GM12878 (cell line): ENCODE data around the gene JAGN1. TPM values are rescaled to one million over a fixed set of nuclear protein-coding genes. Genes with fewer than 3 reads are reported as not detected.

Experiments used
- ATAC-seq: fragments of 200-7000 bp; cut with Tn5 transposase; 3 replicates; pipeline ENCODE4 v1.9.1; 2020; ENCODE audit warnings: mild to moderate bottlenecking, moderate library complexity
- BruUV-seq: library from RNA; stranded (reverse); fragments of 400-500 nt; replicated peaks from 2 replicates; lab custom pipeline; 2021; lab: Mats Ljungman, UMichigan
- CTCF ChIA-PET: fragments of 300-600 bp; sonication (Branson Sonifier 250); formaldehyde crosslinking; extraction: SDS; loops from one replicate; lab custom pipeline; 2021; ENCODE audit warnings: inconsistent platforms; lab: Yijun Ruan, JAX
- POLR2A ChIA-PET: fragments of 350-600 bp; formaldehyde crosslinking; extraction: SDS; loops from one replicate; lab custom pipeline; 2021; ENCODE audit warnings: inconsistent platforms; lab: Charles Lee
- RAD21 ChIA-PET: fragments of 300-600 bp; sonication (Branson Sonifier 250); formaldehyde crosslinking; loops from one replicate; lab custom pipeline; 2023; ENCODE audit warnings: antibody characterized with exemption; ENCODE audit not compliant: unreplicated experiment; lab: Charles Lee
- SMC1A ChIA-PET: fragments of 300-600 bp; sonication (Branson Sonifier 250); formaldehyde crosslinking; loops from one replicate; lab custom pipeline; 2023; ENCODE audit not compliant: unreplicated experiment, uncharacterized antibody; lab: Charles Lee
- DNase-seq: peaks from one replicate; pipeline ENCODE4 v3.0.0-alpha.2; 2011; ENCODE audit warnings: low read depth, low spot score
- FAIRE-seq: peaks from 3 replicates; lab custom pipeline; 2011; peaks lifted over from hg19 to GRCh38; lab: Jason Lieb, UNC
- H2AFZ ChIP-seq: 2 replicates; pipeline ENCODE4 v1.6.0; 2011; ENCODE audit warnings: low read depth, low read length, control low read depth; ENCODE audit not compliant: control insufficient read depth
- H3K27ac ChIP-seq: 2 replicates; pipeline ENCODE4 v1.5.1; 2011; ENCODE audit warnings: control low read depth; ENCODE audit not compliant: control insufficient read depth, insufficient read depth
- H3K27me3 ChIP-seq, 2 experiments: replicated peaks in 1 of 2; 2 replicates each; pipeline versions ENCODE4 v1.6.0 to v1.6.1; 2011; ENCODE audit warnings: low read length in 1 of 2; ENCODE audit not compliant: control insufficient read depth in 2 of 2, insufficient read depth in 2 of 2
- H3K36me3 ChIP-seq, 2 experiments: 2 replicates each; pipeline ENCODE4 v1.5.1; 2011; ENCODE audit warnings: low read length in 1 of 2; ENCODE audit not compliant: control insufficient read depth in 2 of 2, insufficient read depth in 2 of 2
- H3K4me1 ChIP-seq: 2 replicates; pipeline ENCODE4 v1.6.1; 2011; ENCODE audit warnings: mild to moderate bottlenecking, low read length, moderate library complexity, mixed read lengths; ENCODE audit not compliant: control insufficient read depth, insufficient read depth
- H3K4me2 ChIP-seq: 2 replicates; pipeline ENCODE4 v1.6.0; 2011; ENCODE audit warnings: control low read depth; ENCODE audit not compliant: control insufficient read depth, insufficient read depth
- H3K4me3 ChIP-seq: fragments of 200-600 bp; sonication (generic); 2 replicates; pipeline ENCODE4 v1.5.1; 2016
- H3K79me2 ChIP-seq: 2 replicates; pipeline ENCODE4 v1.6.0; 2011; ENCODE audit warnings: low read length; ENCODE audit not compliant: control insufficient read depth, insufficient read depth
- H3K9ac ChIP-seq: 2 replicates; pipeline ENCODE4 v1.8.0; 2011; ENCODE audit warnings: low read length, control low read depth, mixed read lengths; ENCODE audit not compliant: control insufficient read depth, insufficient read depth
- H3K9me3 ChIP-seq: replicated peaks from 3 replicates; pipeline ENCODE4 v1.5.1; 2011; ENCODE audit warnings: mild to moderate bottlenecking, low read length; ENCODE audit not compliant: control insufficient read depth, insufficient read depth
- H4K20me1 ChIP-seq: 2 replicates; pipeline ENCODE4 v1.6.0; 2011; ENCODE audit not compliant: control insufficient read depth, insufficient read depth
- CBFB ChIP-seq: IDR thresholded peaks from 2 replicates; pipeline ENCODE4 v1.6.1; 2016; ENCODE audit warnings: antibody characterized with exemption, low read depth
- EP300 ChIP-seq, 2 experiments: fragments of 150-350 bp in 1 of 2; IDR thresholded peaks; 2 replicates each; pipeline ENCODE4 v1.6.1; 2011 to 2012; ENCODE audit warnings: low read depth in 2 of 2, low read length in 2 of 2, borderline replicate concordance in 1 of 2, improper control_type of control experiment in 1 of 2, inconsistent platforms in 1 of 2; ENCODE audit not compliant: control insufficient read depth in 1 of 2
- IKZF1 ChIP-seq: fragments of 450-650 bp; conservative IDR thresholded peaks from 2 replicates; pipeline ENCODE4 v1.6.1; 2017; ENCODE audit warnings: antibody characterized with exemption, mild to moderate bottlenecking
- IRF3 ChIP-seq: fragments of 450-650 bp; IDR thresholded peaks from 2 replicates; pipeline ENCODE4 v1.6.1; 2014; ENCODE audit warnings: mild to moderate bottlenecking
- NR2C1 ChIP-seq: fragments of 450-650 bp; IDR thresholded peaks from 2 replicates; pipeline ENCODE4 v1.6.1; 2017; ENCODE audit warnings: antibody characterized with exemption, mild to moderate bottlenecking, moderate library complexity
- NRF1 ChIP-seq: conservative IDR thresholded peaks from 2 replicates; pipeline ENCODE4 v1.6.1; 2011; ENCODE audit warnings: mild to moderate bottlenecking, low read depth, low read length, improper control_type of control experiment
- POLR2AphosphoS2 ChIP-seq: IDR thresholded peaks from 2 replicates; pipeline ENCODE4 v1.6.1; 2011; ENCODE audit warnings: low read depth, mild to moderate bottlenecking, low read length, improper control_type of control experiment, moderate library complexity
- POLR2AphosphoS5 ChIP-seq: IDR thresholded peaks from 2 replicates; pipeline ENCODE4 v1.6.1; 2011; ENCODE audit warnings: mild to moderate bottlenecking, low read length, inconsistent platforms
- SMAD5 ChIP-seq: IDR thresholded peaks from 2 replicates; pipeline ENCODE4 v1.6.1; 2016; ENCODE audit warnings: antibody characterized with exemption, low read depth
- TCF12 ChIP-seq: IDR thresholded peaks from 2 replicates; pipeline ENCODE4 v1.6.1; 2011; ENCODE audit warnings: low read depth, mild to moderate bottlenecking, low read length
- ZBTB11 ChIP-seq: fragments of 450-650 bp; formaldehyde crosslinking; IDR thresholded peaks from 2 replicates; pipeline ENCODE4 v1.5.0; 2022; ENCODE audit warnings: mild to moderate bottlenecking, missing genetic modification characterization
- WGBS: methylation state at CpG from one replicate; pipeline ENCODE4 v1.1.6; 2016; ENCODE audit warnings: low lambda C conversion rate; ENCODE audit not compliant: insufficient replicate concordance, insufficient coverage; ENCODE audit errors: missing lambda C conversion rate; 5-methylcytosine and 5-hydroxymethylcytosine counted together
- in situ Hi-C: fragments of 300-500 bp; cut with MboI; formaldehyde crosslinking; loops from 9 replicates; pipeline ENCODE4 v1.14.3; 2018; ENCODE audit warnings: mixed read lengths
- intact Hi-C: fragments of 100-400 bp; cut with micrococcal nuclease; formaldehyde crosslinking; loops from one replicate; pipeline ENCODE4 v1.14.2; 2022; ENCODE audit not compliant: unreplicated experiment
- polyA plus RNA-seq, 11 experiments: library from polyadenylated mRNA; depleted of rRNA in 4 of 11; unstranded in 6 of 11; stranded (reverse) in 5 of 11; fragments of >200 nt; fragmentation: Nextera tagmentation in 4 of 11; fragmentation: Illumina TruSeq in 1 of 11; extraction: Ambion mirVana in 4 of 11; extraction: Trizol in 1 of 11; gene quantifications; 1 replicate in 1 of 11; 2 replicates in 10 of 11; pipeline versions ENCODE4 v1.2.1 to v1.2.3, GENCODE V29; 2011 to 2016; ENCODE audit warnings: inconsistent platforms in 2 of 11, missing spikeins in 2 of 11, low read depth in 1 of 11
- total RNA-seq, 4 experiments: library from RNA; depleted of rRNA in 3 of 4; stranded (reverse); fragments of >200 nt in 3 of 4; fragmentation: Illumina TruSeq in 1 of 4; extraction: Trizol in 1 of 4; gene quantifications; 2 replicates each; pipeline versions ENCODE4 v1.2.1 to v1.2.3, GENCODE V29; 2013 to 2021

JAGN1 gene
- total and polyA plus RNA-seq, 10 of the 15 experiments (the other 5 are each of a cell fraction or from before 2014, with no cell fraction given): 23.3 to 56.0 (median 35.4) TPM

GRCh38 chr3:9881441-9881840 lies 9.0 kb upstream of the JAGN1 start:
- Histone ChIP-seq H3K79me2 (no peaks in the 10 kb centered on the region), H4K20me1 (no peaks in the 10 kb centered on the region), H3K27me3 (no peaks in the 10 kb centered on the region), H3K4me3 (no peak overlapping the region), H3K9ac (no peak overlapping the region), H3K36me3 (no peaks in the 10 kb centered on the region), H3K4me1 (peaks cover 5% of the 10 kb centered on the region), H2AFZ (no peak overlapping the region), H3K27ac (no peak overlapping the region), H3K4me2 (no peak overlapping the region), H3K9me3 (no peaks in the 10 kb centered on the region)
- 59% methylated on average over 1 of the region's 1 CpG for WGBS
- ChIA-PET SMC1A (no interaction called here), CTCF (interaction anchor here (0.6 kb wide), 2 partner anchors 13 to 173 kb away, joined by 3 read pairs; no protein-coding TSS in a partner anchor), RAD21 (interaction anchor here (0.7 kb wide), 1 partner anchor 232 kb away, joined by 3 read pairs; no protein-coding TSS in a partner anchor), POLR2A (interaction anchor here (1.0 to 3.5 kb wide), 2 partner anchors 9 to 38 kb away, joined by 3 to 35 read pairs; partner anchors contain the start of genes JAGN1 and RPUSD3)
- FAIRE-seq (no peak), ATAC-seq (no peak), DNase-seq (no peak)
- 0 out of 2 replicates have a peak, but pooled peaks have one; percentile 27 for TF ChIP-seq TCF12
- no peak for TF ChIP-seq SMAD5
- in situ Hi-C loops: no loop called here
- intact Hi-C loops: no loop called here
- BruUV-seq: no TSS peak

GRCh38 chr3:9883706-9884554 lies 6.5 kb upstream of the JAGN1 start:
- 49% methylated on average over 7 of the region's 7 CpGs for WGBS
- Histone ChIP-seq H3K9ac (no peak overlapping the region), H3K9me3 (no peaks in the 10 kb centered on the region), H3K79me2 (no peaks in the 10 kb centered on the region), H4K20me1 (no peaks in the 10 kb centered on the region), H3K27ac (no peak overlapping the region), H2AFZ (no peak overlapping the region), H3K4me1 (peaks cover 5% of the 10 kb centered on the region), H3K4me3 (no peak overlapping the region), H3K36me3 (no peaks in the 10 kb centered on the region), H3K27me3 (no peaks in the 10 kb centered on the region), H3K4me2 (no peak overlapping the region)
- ATAC-seq (no peak), DNase-seq (no peak), FAIRE-seq (no peak)
- intact Hi-C loops: no loop called here
- no TSS peak for BruUV-seq
- ChIA-PET SMC1A (interaction anchor here (0.8 to 1.9 kb wide), 3 partner anchors 39 to 92 kb away, joined by 3 to 5 read pairs (median 3); no protein-coding TSS in a partner anchor), CTCF (interaction anchor here (0.9 to 2.0 kb wide), 3 partner anchors 13 to 70 kb away, joined by 3 to 7 read pairs (median 3); no protein-coding TSS in a partner anchor), RAD21 (interaction anchor here (0.5 kb wide), 1 partner anchor 136 kb away, joined by 3 read pairs; no protein-coding TSS in a partner anchor), POLR2A (interaction anchor here (0.5 to 1.2 kb wide), 2 partner anchors 45 to 489 kb away, joined by 3 read pairs; no protein-coding TSS in a partner anchor)
- in situ Hi-C loops: no loop called here
- TF ChIP-seq CBFB (no peak), POLR2AphosphoS2 (no peak), ZBTB11 (CRISPR knock-in tag) (no peak), IRF3 (no peak), NR2C1 (no peak), IKZF1 (no peak), NRF1 (no peak), EP300 (IDR thresholded peaks at IDR 0.05; ENCODE audit: borderline replicate concordance in 1 of 2, control insufficient read depth in 1 of 2, low read depth in 2 of 2, low read length in 2 of 2) (no peak), POLR2AphosphoS5 (no peak)
